Natural killer cell treated with Interleukin-12 subunit alpha and Interleukin-12 subunit beta and Interleukin-15 and Interleukin-18, amount 100 ng/mL, for 72 hours (primary cell): ENCODE results near the gene HSPA12B. TPM values are rescaled to one million over a fixed set of nuclear protein-coding genes. Genes with fewer than 3 reads are reported as not detected.

Experiments
- total RNA-seq, 2 donors: library from RNA; stranded (reverse); gene quantifications; one replicate each; pipeline ENCODE4 v1.2.3, GENCODE V29; 2022

The HSPA12B gene
- total RNA-seq, 2 donors from 2014 or later: not detected

Other genes starting within 250 kb of the HSPA12B start
- gene GFRA4, start 69.3 kb upstream of the HSPA12B start, total RNA-seq: not detected
- not detected for gene ADAM33, start 50.7 kb upstream of the HSPA12B start, total RNA-seq
- under 1 TPM in 1 of 2 donors, not detected in 1; 0.08 TPM for gene SIGLEC1, start 20.1 kb upstream of the HSPA12B start, total RNA-seq
- 10 to 100 TPM; 29.5 to 89.2 TPM for gene ADISSP, start 35.1 kb downstream of the HSPA12B start, total RNA-seq
- gene SPEF1, start 48.8 kb downstream of the HSPA12B start, total RNA-seq: under 1 TPM; 0.24 to 0.36 TPM
- gene CENPB, start 54.1 kb downstream of the HSPA12B start, total RNA-seq: 100 to 1,000 TPM in 1 of 2 donors, 10 to 100 TPM in 1; 75.4 to 118 TPM
- gene CDC25B, start 63.6 kb downstream of the HSPA12B start, total RNA-seq: 10 to 100 TPM; 38.9 to 84.1 TPM
- 10 to 100 TPM; 13.5 to 19.7 TPM for gene AP5S1, start 87.9 kb downstream of the HSPA12B start, total RNA-seq
- gene MAVS, start 114.1 kb downstream of the HSPA12B start, total RNA-seq: 10 to 100 TPM; 38.6 to 45.2 TPM
- 10 to 100 TPM; 55.2 to 86.2 TPM for gene PANK2, start 156.7 kb downstream of the HSPA12B start, total RNA-seq